ENCODE measurements around the gene ITPR2. TPM values are rescaled to one million over a fixed set of nuclear protein-coding genes. Genes with fewer than 3 reads are reported as not detected.
A peak's percentile ranks its signal among the peaks of the same experiment; 100 is the strongest.

ITPR2 gene
- total and polyA plus RNA-seq, 2 of the 13 experiments (the other 11 are each of a cell fraction or from before 2014, with no cell fraction given): 31.9 to 81.9 TPM

DNA sequence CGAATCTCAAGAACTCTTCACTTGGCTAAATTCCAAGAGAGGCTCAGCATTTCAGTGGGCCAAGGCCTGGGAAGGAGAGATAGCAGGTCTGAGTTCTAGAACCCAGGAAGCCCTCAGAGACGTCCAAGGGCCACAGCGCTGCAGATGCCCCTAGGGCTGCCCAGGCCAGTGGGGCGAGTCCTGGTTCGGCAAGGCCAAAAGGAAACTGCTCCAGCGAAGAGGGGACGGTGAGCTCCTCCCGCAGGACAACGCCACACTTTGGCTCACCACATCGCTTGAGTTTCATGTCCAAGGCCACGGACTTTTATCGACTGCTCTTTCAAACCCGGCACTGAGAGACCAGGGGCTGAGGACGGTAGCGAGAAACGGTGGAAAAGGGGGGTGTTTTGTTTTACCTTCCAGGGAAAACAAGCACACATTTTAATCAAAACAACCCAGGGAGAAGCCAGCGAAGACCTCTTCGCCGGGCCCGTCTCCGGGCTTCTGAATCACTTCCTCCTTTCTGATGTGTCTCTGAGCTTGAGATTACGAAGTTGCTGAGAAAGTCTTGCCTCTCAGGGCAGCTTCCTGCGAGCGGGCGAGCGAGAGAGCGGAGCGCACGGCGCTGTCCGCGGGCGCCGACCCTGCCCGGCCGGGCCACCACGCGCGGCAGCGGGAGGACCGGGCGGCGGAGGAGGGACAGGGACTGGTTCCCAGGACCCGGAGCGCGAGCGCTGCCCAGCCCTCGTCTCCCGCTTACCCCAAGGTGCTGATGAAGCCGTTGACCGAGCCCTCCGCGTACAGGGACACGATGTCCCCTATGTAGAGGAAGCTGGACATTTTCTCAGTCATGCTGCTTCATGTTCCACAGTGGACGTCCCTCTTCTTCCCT lies 808 bp downstream of the ITPR2 start (continued):
- TF ChIP-seq JDP2 (CRISPR knock-in tag; IDR thresholded peaks at IDR 0.05; ENCODE audit: borderline replicate concordance) (no peak), MTA1 (CRISPR knock-in tag; IDR thresholded peaks at IDR 0.05; ENCODE audit: borderline replicate concordance) (0 out of 2 replicates have a peak, but pooled peaks have one; percentile 23), ZNF430 (CRISPR knock-in tag; IDR thresholded peaks at IDR 0.05) (no peak), ZNF761 (CRISPR knock-in tag; conservative IDR thresholded peaks at IDR 0.05) (no peak), ZNF720 (CRISPR knock-in tag; IDR thresholded peaks at IDR 0.05) (no peak), MATR3 (CRISPR knock-in tag; IDR thresholded peaks at IDR 0.05) (no peak), TEAD3 (CRISPR knock-in tag; optimal IDR thresholded peaks at IDR 0.05; ENCODE audit: borderline replicate concordance) (peak; percentile 38), ZBTB20 (CRISPR knock-in tag; IDR thresholded peaks at IDR 0.05; ENCODE audit: borderline replicate concordance, low read depth) (no peak), TBX2 (CRISPR knock-in tag; IDR thresholded peaks at IDR 0.05; ENCODE audit: borderline replicate concordance) (peak; percentile 26; the same call in 1 of the 2 replicates), MEIS2 (CRISPR knock-in tag; IDR thresholded peaks at IDR 0.05) (no peak; the same call in 1 of the 2 replicates), ZNF224 (CRISPR knock-in tag; IDR thresholded peaks at IDR 0.05) (no peak), NCOA1 (CRISPR knock-in tag; IDR thresholded peaks at IDR 0.05) (no peak), AKAP8 (CRISPR knock-in tag; IDR thresholded peaks at IDR 0.05) (0 out of 2 replicates have a peak, but pooled peaks have one; percentile 41), ZNF513 (CRISPR knock-in tag; conservative IDR thresholded peaks at IDR 0.05) (no peak), ZFP90 (CRISPR knock-in tag; IDR thresholded peaks at IDR 0.05; ENCODE audit: borderline replicate concordance) (0 out of 2 replicates have a peak, but pooled peaks have one; percentile 16), GATA4 (IDR thresholded peaks at IDR 0.05; ENCODE audit: borderline replicate concordance, low read depth) (no peak), TCF7L2 (IDR thresholded peaks at IDR 0.05; ENCODE audit: low read depth, low read length) (no peak), ZNF441 (CRISPR knock-in tag; IDR thresholded peaks at IDR 0.05; ENCODE audit: borderline replicate concordance) (no peak), CAMTA2 (CRISPR knock-in tag; IDR thresholded peaks at IDR 0.05; ENCODE audit: borderline replicate concordance) (no peak)
- TF ChIP-seq, protein P1, sequence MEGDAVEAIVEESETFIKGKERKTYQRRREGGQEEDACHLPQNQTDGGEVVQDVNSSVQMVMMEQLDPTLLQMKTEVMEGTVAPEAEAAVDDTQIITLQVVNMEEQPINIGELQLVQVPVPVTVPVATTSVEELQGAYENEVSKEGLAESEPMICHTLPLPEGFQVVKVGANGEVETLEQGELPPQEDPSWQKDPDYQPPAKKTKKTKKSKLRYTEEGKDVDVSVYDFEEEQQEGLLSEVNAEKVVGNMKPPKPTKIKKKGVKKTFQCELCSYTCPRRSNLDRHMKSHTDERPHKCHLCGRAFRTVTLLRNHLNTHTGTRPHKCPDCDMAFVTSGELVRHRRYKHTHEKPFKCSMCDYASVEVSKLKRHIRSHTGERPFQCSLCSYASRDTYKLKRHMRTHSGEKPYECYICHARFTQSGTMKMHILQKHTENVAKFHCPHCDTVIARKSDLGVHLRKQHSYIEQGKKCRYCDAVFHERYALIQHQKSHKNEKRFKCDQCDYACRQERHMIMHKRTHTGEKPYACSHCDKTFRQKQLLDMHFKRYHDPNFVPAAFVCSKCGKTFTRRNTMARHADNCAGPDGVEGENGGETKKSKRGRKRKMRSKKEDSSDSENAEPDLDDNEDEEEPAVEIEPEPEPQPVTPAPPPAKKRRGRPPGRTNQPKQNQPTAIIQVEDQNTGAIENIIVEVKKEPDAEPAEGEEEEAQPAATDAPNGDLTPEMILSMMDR (CRISPR knock-in tag; IDR thresholded peaks at IDR 0.05): peak; percentile 59
- TF ChIP-seq, protein P2, sequence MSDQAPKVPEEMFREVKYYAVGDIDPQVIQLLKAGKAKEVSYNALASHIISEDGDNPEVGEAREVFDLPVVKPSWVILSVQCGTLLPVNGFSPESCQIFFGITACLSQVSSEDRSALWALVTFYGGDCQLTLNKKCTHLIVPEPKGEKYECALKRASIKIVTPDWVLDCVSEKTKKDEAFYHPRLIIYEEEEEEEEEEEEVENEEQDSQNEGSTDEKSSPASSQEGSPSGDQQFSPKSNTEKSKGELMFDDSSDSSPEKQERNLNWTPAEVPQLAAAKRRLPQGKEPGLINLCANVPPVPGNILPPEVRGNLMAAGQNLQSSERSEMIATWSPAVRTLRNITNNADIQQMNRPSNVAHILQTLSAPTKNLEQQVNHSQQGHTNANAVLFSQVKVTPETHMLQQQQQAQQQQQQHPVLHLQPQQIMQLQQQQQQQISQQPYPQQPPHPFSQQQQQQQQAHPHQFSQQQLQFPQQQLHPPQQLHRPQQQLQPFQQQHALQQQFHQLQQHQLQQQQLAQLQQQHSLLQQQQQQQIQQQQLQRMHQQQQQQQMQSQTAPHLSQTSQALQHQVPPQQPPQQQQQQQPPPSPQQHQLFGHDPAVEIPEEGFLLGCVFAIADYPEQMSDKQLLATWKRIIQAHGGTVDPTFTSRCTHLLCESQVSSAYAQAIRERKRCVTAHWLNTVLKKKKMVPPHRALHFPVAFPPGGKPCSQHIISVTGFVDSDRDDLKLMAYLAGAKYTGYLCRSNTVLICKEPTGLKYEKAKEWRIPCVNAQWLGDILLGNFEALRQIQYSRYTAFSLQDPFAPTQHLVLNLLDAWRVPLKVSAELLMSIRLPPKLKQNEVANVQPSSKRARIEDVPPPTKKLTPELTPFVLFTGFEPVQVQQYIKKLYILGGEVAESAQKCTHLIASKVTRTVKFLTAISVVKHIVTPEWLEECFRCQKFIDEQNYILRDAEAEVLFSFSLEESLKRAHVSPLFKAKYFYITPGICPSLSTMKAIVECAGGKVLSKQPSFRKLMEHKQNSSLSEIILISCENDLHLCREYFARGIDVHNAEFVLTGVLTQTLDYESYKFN (CRISPR knock-in tag; conservative IDR thresholded peaks at IDR 0.05): peak; percentile 23; the same call in 1 of the 2 replicates
